NCI-H146 treated with DMSO at 0.1 percent for 48 hours (cell line): ENCODE data around the gene RPL27A.

Experiments
- DNase-seq: peaks from one replicate; lab custom pipeline; 2025; ENCODE audit not compliant: unreplicated experiment; lab: John Stamatoyannopoulos, UW

RPL27A gene

DNA sequence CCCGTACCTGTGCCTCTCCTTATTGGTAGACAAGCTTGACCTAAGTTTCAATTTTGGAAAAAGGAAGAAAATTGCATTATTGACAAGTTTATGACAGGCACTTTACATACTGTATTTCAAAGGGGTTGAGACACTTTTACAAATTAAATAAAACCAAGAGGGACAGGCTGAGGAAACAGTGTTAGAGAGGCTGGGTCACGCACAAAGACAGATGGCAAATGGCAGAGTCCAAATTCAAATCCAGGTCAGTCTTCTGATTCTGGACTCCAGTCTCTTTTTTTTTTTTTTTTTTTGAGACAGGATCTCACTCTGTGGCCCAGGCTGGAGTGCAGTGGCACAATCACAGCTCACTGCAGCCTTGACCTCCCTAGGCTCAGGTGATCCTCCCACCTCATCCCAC lies 10.2 kb upstream of the RPL27A start:
- DNase-seq: no peak

DNA sequence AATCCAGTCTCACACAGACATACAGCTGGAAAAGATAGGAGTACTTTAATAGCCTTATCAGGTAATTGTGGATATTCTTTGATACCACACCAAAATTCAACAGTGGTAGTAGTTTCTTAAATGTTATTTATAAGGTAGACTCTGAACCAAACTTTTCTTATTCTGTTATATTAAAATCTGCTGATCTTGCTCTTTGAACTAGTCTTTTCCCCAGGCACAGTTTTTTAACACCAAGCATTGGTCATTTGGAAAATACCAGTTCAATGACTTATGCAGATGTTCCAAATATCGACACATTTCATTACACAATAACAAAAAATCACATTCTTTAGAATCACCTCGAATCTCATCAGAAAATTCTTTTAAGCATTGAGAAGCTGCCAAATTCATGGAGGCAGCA lies 7.7 kb upstream of the RPL27A start:
- no peak for DNase-seq

DNA sequence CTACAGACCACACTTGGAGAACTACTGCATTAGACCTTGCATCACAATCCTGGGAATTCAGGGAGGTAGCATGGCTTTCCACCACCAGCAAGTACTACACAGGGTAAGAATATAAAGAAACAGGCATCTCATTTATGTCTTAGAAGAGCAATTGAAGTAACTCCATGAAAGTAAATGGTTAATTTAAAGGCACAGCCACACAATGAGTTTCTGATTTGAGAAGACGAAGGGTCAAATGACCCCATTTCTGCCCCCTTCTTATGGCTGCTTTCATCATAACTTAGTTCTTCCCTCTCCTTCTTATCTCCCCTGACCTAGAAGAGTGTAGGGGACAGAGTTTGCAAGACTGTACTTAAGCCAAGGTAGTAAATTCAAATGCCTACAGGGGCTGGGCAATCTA lies 6.1 kb upstream of the RPL27A start:
- DNase-seq: no peak

DNA sequence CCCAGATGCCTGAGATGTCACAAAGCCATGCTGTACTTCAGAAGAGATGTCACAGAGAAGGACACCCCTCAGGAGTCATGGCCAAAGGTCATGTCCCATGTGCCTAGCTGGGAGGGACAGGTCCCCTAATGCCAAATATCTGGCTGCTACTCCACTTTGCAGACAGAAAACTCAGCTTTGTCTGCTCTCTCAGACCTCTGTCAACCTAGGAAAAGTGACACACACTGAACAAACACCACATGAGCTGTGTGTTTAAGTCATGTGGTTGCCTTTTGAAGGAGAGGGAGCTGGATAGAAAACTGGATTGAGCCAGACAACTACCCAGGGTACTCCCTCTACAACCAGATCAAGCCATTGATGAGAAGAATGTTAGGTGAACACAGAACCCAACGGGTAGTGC lies 3.6 kb upstream of the RPL27A start:
- no peak for DNase-seq

DNA sequence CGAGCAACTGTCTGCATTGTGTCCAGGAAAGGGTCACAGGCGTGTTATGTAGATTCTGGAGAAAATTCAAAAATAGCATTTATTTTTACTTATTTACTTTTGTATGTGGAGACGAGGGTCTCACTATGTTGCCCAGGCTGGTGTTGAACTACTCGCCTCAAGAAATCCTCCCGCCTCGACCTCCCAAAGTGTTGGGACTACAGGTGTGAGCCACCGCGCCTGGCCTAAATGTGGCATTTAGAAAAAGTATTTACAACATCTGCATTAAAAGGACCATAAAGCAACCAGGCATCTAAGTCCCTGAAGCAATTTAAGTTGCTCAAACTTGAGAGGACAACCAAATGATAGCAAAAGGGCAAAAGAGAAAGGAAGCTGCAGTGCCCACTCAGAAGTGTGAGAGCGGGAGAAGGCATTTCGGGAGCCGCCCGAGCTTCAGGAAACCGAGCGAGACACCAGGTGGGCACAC lies 722 bp upstream of the RPL27A start:
- no peak for DNase-seq

DNA sequence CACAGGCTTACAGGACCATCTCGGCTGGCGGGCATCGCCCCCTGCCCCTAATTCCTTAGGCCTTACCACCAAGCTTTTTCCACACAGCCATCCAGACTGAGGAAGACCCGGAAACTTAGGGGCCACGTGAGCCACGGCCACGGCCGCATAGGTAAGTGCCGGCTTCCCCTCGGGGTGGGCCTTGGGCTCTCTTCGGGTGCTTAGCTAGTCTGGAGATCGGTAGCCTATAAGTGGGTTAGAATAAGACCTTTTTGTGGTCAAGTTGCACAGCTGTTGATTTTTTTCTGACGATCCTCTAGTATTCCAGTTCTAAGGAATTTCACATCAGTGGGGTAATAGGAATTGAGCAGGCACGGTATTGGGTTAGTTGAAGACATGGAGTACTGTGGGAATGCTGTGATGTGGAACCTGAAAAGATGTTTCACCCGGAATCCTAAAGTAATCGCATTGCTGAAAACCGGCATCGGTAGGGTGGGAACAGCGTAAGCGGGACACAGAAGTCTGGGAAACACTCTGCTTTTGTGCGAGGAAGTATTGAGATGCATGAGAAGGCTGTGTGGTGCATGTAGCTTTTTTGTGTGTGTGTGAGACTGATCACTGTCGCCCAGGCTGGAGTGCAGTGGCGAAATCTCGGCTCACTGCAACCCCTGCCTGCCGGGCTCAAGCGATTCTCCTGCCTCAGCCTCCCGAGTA lies 669 bp downstream of the RPL27A start:
- no peak for DNase-seq

DNA sequence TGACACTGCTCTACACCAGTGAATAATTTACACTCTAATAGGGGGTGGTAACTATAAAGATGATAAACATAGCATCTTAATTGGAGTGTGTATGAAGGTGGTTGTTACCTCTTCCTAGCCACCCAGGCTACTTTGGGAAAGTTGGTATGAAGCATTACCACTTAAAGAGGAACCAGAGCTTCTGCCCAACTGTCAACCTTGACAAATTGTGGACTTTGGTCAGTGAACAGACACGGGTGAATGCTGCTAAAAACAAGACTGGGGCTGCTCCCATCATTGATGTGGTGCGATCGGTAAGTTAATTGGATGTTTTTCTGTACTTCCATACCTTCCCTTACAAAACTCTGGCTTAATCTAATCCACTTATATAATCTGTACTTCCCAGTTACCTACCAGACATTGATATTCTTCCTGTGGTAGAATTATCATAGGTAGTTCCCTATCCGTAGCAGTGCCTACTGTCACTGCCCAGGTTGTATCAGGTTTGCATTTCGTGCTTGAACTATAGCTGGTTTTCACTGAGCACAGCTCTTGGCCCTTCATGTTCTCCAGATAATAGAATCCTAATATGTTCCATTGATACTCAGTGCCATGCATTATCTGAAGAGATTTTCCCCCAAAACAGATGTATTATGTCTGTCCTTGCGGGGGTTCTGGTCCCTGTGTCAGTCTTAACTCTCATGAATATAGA lies 2.2 kb downstream of the RPL27A start:
- DNase-seq: no peak

DNA sequence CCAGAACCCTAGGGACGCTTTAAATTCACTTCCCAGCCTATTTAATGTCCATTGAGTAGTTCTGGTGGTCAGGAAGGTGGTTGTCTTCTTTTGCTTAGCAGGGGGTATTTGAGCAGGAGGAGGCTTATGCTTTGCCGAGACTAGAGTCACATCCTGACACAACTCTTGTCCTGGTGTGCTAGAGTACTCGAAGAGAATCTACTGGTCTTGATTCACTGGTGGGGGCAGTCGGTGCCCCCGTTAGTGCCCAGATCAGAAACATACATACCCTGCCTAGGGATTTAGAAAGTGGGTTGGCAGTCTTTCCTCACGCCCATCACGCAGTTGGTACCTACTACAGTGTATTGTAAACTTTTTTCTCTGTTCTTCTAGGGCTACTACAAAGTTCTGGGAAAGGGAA lies 2.7 kb downstream of the RPL27A start:
- no peak for DNase-seq

DNA sequence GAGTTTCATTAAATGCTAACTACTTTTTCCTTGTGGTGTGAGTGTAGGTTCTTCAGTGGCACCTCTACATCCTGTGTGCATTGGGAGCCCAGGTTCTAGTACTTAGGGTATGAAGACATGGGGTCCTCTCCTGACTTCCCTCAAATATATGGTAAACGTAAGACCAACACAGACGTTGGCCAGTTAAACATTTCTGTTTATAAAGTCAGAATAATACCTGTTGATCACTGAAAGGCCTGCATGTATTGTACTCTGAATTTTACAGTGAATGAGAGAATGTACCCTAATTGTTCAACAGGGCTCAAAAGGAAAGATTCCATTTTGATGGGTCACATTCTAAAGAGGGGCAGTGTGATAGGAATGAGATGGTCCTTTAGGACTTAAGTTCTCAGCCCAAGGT lies 3.2 kb downstream of the RPL27A start:
- no peak for DNase-seq

DNA sequence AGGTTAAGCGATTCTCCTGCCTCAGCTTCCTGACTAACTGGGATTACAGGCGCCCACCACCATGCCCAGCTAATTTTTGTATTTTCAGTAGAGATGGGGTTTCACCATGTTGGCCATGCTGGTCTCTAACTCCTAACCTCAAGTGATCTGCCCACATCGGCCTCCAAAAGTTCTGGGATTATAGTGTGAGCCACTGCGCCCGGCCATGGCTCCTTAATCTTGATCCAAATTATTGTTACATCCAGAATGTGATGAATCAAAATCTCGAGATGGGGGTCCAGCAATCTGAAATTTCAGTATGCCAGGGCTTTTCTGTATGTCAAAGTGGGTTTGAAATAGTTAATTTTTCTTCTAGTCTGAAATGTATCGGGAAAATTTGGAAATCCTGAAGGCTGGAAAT lies 3.7 kb downstream of the RPL27A start:
- no peak for DNase-seq

DNA sequence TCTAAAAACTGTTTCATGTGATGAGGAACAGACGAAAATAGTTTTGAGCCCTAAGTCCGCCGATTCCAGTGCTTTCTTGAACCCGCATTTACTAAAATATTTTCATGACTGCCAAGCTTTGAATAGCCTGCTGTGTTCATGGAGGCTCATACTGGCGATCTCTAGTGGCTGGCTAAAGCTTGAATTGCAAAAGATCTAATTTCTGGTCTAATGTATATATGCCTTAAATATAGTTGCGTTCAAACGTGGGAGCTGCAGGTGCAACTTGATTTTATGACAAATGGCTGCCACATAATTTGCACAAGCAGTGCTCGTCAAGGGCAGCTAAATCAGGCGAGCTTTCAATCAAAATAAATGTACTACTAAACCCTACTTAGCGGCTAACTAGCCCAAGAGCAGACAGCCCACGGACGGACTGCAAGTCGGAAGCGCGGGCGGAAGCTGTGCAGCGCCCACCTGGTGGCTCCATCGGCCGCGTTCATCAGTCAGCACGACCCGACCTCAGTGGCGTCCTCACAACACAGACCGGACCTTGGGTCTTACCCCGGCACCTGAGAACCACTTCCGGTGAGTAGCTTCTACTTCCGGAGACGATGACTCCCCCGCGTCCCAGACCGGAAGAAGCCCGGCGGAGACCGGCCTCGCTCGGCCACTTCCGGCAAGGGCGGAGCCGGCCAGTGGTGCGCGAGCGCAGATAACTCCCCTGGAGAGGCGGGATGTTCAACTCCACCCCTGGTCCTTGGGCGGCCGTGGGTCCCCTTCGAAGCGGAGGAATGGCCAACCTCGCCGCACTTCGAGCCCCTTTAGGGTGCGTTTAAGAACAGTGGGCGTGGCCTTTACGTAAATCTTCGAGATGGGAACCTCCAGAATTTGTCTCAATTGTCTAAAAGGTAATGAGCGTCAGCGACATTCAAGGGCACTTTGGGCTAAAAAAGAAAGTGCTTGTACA lies 6.1 kb downstream of the RPL27A start:
- peak; percentile 95 for DNase-seq

DNA sequence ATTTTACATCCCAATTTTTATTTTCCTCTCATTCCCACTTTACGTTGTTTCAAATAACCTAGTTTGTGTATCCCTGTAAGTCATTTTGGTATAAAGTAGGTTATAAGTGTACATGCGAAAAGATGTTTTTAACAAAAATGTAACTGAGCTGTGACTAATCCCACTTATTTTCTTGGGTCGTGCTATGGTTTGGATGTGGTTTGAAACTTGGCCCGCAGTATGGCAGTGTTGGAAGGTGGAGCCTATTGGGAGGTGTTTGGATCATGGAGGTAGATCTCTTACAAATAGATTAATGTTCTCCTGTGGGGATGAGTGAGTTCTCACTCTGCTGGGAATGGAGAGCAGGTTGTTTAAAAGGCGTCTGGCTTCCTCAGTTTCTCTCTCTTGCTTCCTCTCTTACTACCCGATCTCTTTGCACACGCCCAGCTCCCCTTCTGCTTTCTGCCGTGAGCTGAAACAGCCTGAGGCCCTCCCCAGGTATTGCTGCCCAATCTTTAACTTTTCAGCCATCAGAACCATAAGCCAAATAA lies 7.2 kb downstream of the RPL27A start:
- no peak for DNase-seq

DNA sequence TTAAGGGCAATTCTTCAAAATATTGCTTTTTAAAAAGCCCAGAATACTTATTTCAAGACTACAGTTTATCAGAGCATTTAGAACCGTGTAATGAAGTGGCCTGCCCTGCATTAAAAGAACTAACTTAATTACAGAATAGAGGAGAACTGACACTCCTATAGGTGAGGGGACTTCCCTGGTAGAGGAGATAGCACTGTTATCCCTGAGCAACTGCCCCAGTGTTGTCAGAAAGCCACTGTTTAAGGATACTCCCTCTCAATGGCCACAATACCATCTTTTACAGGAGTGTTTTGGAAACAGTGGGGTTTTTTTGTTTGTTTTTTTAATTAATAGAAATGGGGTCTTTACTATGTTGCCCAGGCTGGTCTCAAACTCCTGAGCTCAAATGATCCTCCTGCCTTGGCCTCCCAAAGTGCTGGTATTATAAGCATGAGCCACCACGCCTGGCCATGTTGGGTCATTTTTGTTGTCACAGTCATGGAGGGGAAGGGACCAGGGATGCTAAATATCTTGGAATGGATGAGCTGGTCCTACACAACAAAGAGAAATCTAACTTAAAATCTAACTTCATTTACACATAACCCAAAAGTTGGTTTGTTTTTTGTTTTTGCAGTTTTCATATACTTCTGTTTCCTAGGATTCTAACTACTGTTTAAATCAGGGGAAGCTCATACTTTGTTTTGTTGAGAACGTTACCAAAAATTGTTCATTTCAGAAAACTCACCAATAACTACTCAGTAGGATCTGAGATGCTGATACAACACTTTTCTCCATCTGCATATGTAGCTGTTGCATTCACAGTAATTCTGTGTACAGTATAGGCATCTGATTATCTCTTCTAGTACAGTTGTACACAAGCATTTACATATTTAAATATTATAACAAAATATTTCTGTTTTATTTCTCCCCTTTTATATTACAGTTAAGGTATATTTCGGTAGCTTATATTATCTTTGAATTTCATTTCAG lies 8.1 kb downstream of the RPL27A start:
- no peak for DNase-seq

DNA sequence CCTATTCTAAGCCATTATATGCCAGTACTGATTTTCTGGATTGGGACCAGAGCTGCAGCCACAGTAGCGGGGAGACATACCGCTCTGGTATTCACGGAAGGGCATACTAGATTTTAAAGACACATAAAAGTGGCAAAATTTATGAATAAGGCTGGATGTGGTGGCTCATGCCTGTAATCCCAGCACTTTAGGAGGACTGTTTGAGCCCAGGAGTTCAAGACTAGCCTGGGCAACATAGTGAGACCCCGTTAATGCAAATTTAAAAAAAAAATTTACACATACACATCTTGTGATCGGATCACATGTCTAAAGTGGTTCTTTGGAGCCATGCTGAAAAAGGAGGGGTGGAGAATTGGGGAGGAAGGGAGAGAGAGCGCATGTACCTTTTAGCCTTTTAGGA lies 9.0 kb downstream of the RPL27A start:
- no peak for DNase-seq

DNA sequence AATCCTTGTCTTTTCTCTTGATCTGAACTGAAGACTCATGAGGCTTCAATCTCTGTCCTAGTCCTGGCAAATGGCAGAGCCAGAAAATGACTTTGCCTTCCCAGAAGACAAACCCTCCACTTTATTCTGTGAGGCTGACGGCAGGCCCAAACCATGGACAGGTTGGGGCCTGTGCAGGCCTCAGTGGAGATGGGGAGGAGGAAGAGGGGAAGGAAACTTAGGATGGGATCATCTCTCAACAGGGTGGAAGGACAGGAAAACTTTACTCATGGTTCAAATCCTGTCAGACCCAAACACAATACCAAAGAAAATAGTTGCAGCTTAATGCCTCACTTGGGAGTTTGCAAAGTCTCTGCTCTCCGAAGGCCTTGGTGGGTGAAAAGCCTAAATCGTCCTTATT lies 9.8 kb downstream of the RPL27A start:
- no peak for DNase-seq

DNA sequence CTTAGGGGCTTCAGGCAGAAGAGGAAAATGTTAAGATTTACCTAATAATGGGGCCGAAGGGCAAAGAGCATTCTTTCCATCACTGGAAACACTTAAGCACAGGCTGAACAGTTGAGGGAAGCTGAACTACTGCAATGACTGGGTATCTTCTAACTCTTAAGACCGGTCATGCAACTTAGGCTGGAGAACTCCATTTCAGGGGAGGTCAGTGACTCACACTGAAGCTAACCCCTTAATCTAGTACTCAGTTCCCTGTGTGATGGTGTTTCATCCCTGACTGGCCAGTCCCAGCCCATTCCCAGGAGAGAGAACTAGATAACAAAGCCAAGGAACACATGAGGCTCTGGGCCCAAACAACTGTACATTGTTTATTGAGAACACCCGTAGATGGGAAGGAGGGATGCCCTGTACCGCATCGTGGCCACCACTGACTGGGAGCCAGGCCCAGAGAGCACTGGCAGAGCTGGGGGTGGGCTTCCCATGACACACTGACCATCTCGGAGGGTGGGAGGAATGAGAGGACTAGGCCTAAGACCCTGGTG lies 10.5 kb downstream of the RPL27A start:
- no peak for DNase-seq

DNA sequence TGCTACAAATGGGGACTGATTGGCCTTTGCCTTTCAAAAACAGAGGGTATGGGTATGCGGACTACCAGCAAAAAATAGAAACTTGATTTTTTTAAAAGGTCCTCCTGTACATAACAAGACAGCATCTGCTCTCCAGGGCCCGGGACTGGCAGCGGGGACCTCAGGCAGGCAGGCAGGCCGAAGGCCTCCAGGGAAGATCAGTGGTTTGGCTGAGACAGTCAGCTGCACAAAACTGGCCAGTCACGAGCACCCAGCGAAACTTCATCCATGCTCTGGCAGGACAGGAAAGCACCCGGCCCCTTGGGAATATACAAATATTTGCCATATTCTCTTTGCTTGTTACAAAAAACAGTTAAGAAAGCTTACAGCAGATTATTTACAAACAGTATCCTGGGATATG lies 11.0 kb downstream of the RPL27A start:
- no peak for DNase-seq

DNA sequence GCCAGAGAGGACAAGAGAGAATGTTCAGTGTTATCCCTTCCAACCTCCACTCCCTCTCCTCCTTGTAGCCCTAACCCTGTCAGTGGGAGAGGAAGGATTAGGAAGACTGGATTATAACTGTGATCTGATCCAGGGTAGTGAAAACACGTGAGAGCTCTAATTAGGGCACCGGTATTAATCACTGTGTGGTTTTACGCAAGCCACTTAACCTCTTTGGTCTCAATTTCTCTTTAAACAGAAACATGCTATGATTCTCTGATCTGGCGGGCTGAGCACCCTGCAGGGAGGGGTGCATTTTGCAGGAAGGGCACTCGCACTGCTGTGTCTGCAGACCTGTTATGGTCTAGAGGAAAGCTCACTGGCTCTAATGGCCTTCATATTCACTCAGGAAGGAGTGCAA lies 11.5 kb downstream of the RPL27A start:
- no peak for DNase-seq

DNA sequence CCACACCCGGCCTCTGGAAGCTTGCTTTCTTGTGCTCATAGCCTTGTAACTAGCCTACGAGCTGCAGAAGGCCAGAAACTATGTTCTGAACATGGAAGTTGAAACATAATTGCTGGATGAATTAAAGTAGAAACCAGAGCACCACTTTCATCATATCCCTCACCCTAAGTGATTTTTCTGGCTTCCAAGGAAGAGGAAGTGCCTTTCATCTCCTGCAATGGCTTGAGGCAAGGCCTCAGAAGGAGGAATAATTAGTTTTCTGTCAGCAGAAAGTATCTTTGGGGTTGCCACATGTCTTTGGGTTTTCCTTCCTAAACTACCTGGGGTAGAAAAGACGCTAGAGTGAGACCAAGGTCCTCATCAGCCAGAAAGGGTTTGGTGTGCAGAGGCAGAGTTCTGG lies 14.5 kb downstream of the RPL27A start:
- DNase-seq: no peak

DNA sequence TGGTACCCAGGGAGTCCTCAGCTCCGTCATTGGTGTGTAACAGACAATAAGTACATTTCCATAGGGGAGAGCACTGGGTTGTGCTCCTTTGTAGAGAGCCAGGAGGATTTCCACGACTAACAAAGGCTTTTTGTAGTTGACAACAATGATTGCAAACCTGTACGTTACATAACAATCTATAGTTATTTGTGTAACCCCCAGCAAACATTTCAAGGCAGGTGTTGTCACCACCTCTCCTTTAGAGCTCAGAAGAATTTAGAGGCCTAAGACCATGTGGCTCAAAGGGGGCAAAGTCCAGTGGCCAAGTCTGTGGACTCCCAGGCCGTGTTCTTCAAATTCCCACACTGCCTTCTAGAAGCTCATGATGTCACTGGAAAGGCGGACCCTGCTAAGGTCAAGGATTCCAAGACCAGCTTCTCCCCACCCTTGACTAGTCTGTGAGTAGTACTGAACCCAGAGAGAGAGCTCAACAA lies 15.8 kb downstream of the RPL27A start:
- no peak for DNase-seq
